Keratinocyte (primary cell): Measurements from ENCODE around the gene TOMT. TPM values are rescaled to one million over a fixed set of nuclear protein-coding genes. Genes with fewer than 3 reads are reported as not detected.

Source experiments
- DNase-seq: peaks from one replicate; pipeline ENCODE4 v3.0.0-alpha.2; 2011; ENCODE audit warnings: low read depth, missing footprints, low spot score
- FAIRE-seq: peaks from 2 replicates; lab custom pipeline; 2011; peaks lifted over from hg19 to GRCh38; lab: Jason Lieb, UNC
- H2AFZ ChIP-seq: 2 replicates; pipeline ENCODE4 v1.6.0; 2012; ENCODE audit warnings: low read length, control low read depth, inconsistent platforms; ENCODE audit not compliant: control insufficient read depth
- H3K27ac ChIP-seq: 2 replicates; pipeline ENCODE4 v1.5.1; 2011; ENCODE audit warnings: low read length; ENCODE audit not compliant: control insufficient read depth, insufficient read depth
- H3K27me3 ChIP-seq: 3 replicates; pipeline ENCODE4 v1.6.0; 2011; ENCODE audit warnings: low read length; ENCODE audit not compliant: control insufficient read depth, insufficient read depth; ENCODE audit errors: extremely low read depth
- H3K36me3 ChIP-seq, 2 experiments: 2 replicates in 1 of 2; 3 replicates in 1 of 2; pipeline ENCODE4 v1.5.1; 2011; ENCODE audit warnings: low read length in 2 of 2, mild to moderate bottlenecking in 1 of 2; ENCODE audit not compliant: control insufficient read depth in 2 of 2, insufficient read depth in 2 of 2; ENCODE audit errors: extremely low read depth in 1 of 2
- H3K4me1 ChIP-seq: 3 replicates; pipeline ENCODE4 v1.5.1; 2011; ENCODE audit warnings: low read length; ENCODE audit not compliant: control insufficient read depth, insufficient read depth; ENCODE audit errors: extremely low read depth
- H3K4me2 ChIP-seq: 3 replicates; pipeline ENCODE4 v1.6.0; 2011; ENCODE audit warnings: low read depth, low read length; ENCODE audit not compliant: control insufficient read depth, insufficient read depth; ENCODE audit errors: extremely low read depth
- H3K4me3 ChIP-seq, 3 experiments: fragments of 200-600 bp in 1 of 3; sonication (generic) in 1 of 3; 2 replicates in 2 of 3; 3 replicates in 1 of 3; pipeline ENCODE4 v1.5.1; 2011 to 2016; ENCODE audit warnings: low read length in 3 of 3, mild to moderate bottlenecking in 3 of 3, control low read depth in 2 of 3, inconsistent platforms in 1 of 3, low read depth in 1 of 3, mixed read lengths in 1 of 3, mixed run types in 1 of 3, moderate library complexity in 1 of 3; ENCODE audit not compliant: control insufficient read depth in 2 of 3, insufficient read depth in 2 of 3; ENCODE audit errors: extremely low read depth in 1 of 3
- H3K79me2 ChIP-seq: 2 replicates; pipeline ENCODE4 v1.6.0; 2012; ENCODE audit warnings: low read length; ENCODE audit not compliant: control insufficient read depth, insufficient read depth
- H3K9ac ChIP-seq: 3 replicates; pipeline ENCODE4 v1.6.0; 2011; ENCODE audit warnings: low read length; ENCODE audit not compliant: control insufficient read depth, insufficient read depth; ENCODE audit errors: extremely low read depth
- H3K9me1 ChIP-seq: 3 replicates; pipeline ENCODE4 v1.6.0; 2011; ENCODE audit warnings: low read length; ENCODE audit not compliant: control insufficient read depth, insufficient read depth; ENCODE audit errors: extremely low read depth
- H3K9me3 ChIP-seq: 2 replicates; pipeline ENCODE4 v1.5.1; 2012; ENCODE audit warnings: low read depth, low read length; ENCODE audit not compliant: control insufficient read depth
- H4K20me1 ChIP-seq: 3 replicates; pipeline ENCODE4 v1.6.0; 2011; ENCODE audit warnings: low read length; ENCODE audit not compliant: control insufficient read depth, insufficient read depth; ENCODE audit errors: extremely low read depth
- EZH2 ChIP-seq: IDR thresholded peaks from one replicate; pipeline ENCODE4 v1.6.1; 2012; ENCODE audit warnings: inconsistent platforms, mild to moderate bottlenecking, low read length, moderate library complexity
- dilution Hi-C: fragments of 300-500 bp; cut with MboI; formaldehyde crosslinking; loops from one replicate; pipeline ENCODE4 v1.7.0; 2020; ENCODE audit warnings: low sequenced_read_pairs; ENCODE audit not compliant: extremely low pct_ligation_motif_present
- polyA plus RNA-seq, 5 experiments: library from polyadenylated mRNA; depleted of rRNA in 3 of 5; stranded (reverse) in 3 of 5; stranded (forward) in 1 of 5; unstranded in 1 of 5; fragments of >200 nt; gene quantifications; 1 replicate in 1 of 5; 2 replicates in 3 of 5; 3 replicates in 1 of 5; pipeline versions ENCODE4 v1.2.1 to v1.2.3, GENCODE V29; 2011 to 2012; ENCODE audit warnings: missing spikeins in 2 of 5, low read depth in 1 of 5, low replicate concordance in 1 of 5
- TF ChIP-seq, protein P1 (sequence below), 3 experiments: IDR thresholded peaks in 1 of 3; conservative IDR thresholded peaks in 1 of 3; optimal IDR thresholded peaks in 1 of 3; 2 replicates in 2 of 3; 3 replicates in 1 of 3; pipeline versions ENCODE3 to v1.5.1; 2011; ENCODE audit warnings: low read length in 3 of 3, mild to moderate bottlenecking in 3 of 3, moderate library complexity in 2 of 3, control low read depth in 1 of 3, inconsistent platforms in 1 of 3; ENCODE audit not compliant: insufficient read depth in 2 of 3; ENCODE audit errors: extremely low read depth in 1 of 3

The TOMT gene
- polyA plus RNA-seq, 1 donor (not counting 4 experiments of a cell fraction or from before 2014, with no cell fraction given), result not detected

DNA sequence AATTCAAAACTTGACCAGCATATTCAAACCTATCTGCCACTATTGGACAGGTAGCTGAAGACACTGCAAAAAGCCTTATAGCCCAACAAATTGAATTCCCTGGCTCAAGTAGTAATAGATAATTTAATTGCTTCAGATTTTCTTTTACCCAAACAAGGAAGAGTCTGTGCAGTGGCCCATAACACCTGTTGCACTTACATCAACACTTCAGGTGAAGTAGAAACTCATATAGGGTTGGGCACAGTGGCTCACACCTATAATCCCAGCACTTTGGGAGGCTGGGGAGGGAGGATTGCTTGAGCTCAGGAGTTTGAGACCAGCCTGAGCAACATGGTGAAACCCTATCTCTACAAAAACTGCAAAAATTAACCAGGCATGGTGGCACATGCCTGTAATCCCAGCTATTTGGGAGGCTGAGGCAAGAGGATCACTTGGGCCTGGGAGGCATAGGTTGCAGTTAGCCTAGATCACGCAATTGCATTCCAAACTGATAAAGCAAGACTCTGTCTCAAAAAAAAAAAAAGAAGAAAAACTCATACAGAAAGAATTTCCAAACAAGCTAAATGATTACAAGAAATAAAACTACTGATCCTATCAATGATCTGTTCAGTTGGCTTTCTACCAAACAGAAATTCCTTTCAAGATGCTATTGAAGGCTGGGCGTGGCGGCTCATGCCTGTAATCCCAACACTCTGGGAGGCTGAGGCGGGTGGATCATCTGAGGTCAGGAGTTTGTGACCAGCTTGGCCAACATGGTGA is 39.3 kb downstream of the TOMT start:
- Histone ChIP-seq H3K9ac (peak overlapping the region; percentile 7), H3K4me1 (peaks cover 43% of the 10 kb centered on the region), H3K79me2 (peaks cover 2% of the 10 kb centered on the region), H3K27ac (peak overlapping the region; percentile 60), H3K9me1 (no peaks in the 10 kb centered on the region), H3K27me3 (no peaks in the 10 kb centered on the region), H4K20me1 (no peaks in the 10 kb centered on the region), H3K9me3 (no peaks in the 10 kb centered on the region), H2AFZ (no peak overlapping the region), H3K4me2 (peak overlapping the region; percentile 12), H3K36me3 (peaks cover 9 to 17% of the 10 kb centered on the region in 2 experiments), H3K4me3 (no peak overlapping the region)
- DNase-seq, result peak; percentile 77
- dilution Hi-C loops, result no loop called here
- TF ChIP-seq EZH2, result no peak
- TF ChIP-seq, protein P1, sequence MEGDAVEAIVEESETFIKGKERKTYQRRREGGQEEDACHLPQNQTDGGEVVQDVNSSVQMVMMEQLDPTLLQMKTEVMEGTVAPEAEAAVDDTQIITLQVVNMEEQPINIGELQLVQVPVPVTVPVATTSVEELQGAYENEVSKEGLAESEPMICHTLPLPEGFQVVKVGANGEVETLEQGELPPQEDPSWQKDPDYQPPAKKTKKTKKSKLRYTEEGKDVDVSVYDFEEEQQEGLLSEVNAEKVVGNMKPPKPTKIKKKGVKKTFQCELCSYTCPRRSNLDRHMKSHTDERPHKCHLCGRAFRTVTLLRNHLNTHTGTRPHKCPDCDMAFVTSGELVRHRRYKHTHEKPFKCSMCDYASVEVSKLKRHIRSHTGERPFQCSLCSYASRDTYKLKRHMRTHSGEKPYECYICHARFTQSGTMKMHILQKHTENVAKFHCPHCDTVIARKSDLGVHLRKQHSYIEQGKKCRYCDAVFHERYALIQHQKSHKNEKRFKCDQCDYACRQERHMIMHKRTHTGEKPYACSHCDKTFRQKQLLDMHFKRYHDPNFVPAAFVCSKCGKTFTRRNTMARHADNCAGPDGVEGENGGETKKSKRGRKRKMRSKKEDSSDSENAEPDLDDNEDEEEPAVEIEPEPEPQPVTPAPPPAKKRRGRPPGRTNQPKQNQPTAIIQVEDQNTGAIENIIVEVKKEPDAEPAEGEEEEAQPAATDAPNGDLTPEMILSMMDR (optimal IDR thresholded peaks at IDR 0.05 in 1 of 3, IDR thresholded peaks at IDR 0.05 in 1 of 3, conservative IDR thresholded peaks at IDR 0.05 in 1 of 3; ENCODE audit: extremely low read depth in 1 of 3, insufficient read depth in 2 of 3, low read length in 3 of 3), result no peak
- peak; percentile 55 for FAIRE-seq

DNA sequence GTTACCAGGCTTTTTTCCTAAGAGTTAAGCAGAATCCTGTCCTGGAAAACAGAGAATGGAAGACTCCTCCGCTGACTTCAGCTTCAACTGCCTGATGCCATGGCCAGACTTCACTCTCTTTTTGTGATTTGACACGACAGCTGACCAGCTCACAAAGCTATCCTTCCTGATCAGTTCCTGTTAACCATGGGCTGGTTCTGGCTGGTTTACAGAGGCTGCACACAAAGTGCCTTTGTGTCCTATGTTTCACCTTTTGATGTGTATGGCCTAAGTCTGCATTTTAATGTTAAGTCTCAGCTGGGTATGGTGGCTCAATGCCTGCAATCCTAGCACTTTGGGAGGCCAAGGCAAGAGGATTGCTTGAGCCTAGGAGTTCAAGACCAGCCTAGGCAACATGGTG is 40.9 kb downstream of the TOMT start:
- H3K27me3 ChIP-seq, result no peaks in the 10 kb centered on the region
- no peaks in the 10 kb centered on the region for H3K9me1 ChIP-seq
- no peak for TF ChIP-seq EZH2
- TF ChIP-seq, protein P1 (optimal IDR thresholded peaks at IDR 0.05 in 1 of 3, IDR thresholded peaks at IDR 0.05 in 1 of 3, conservative IDR thresholded peaks at IDR 0.05 in 1 of 3; ENCODE audit: extremely low read depth in 1 of 3, insufficient read depth in 2 of 3, low read length in 3 of 3), result no peak
- FAIRE-seq (no peak), DNase-seq (no peak)
- H4K20me1 ChIP-seq, result no peaks in the 10 kb centered on the region
- H3K9me3 ChIP-seq, result no peaks in the 10 kb centered on the region
- no peak overlapping the region for H2AFZ ChIP-seq
- peaks cover 10% of the 10 kb centered on the region for H3K79me2 ChIP-seq
- peaks cover 30% of the 10 kb centered on the region for H3K4me1 ChIP-seq
- H3K4me2 ChIP-seq, result no peak overlapping the region
- H3K4me3 ChIP-seq, result no peak overlapping the region
- dilution Hi-C loops, result no loop called here
- peaks cover 8 to 17% of the 10 kb centered on the region in 2 experiments for H3K36me3 ChIP-seq
- H3K27ac ChIP-seq, result no peak overlapping the region
- H3K9ac ChIP-seq, result no peak overlapping the region
